ENCODE results near the gene DHX32.

The DHX32 gene

GRCh38 chr10:125815764-125816163 lies 65.3 kb downstream of the DHX32 start:
- no peak for DNase-seq (ENCODE audit: low read depth)
- no peak for TF ChIP-seq CTCF (conservative IDR thresholded peaks at IDR 0.05; ENCODE audit: low read length)
- H3K4me3 ChIP-seq (ENCODE audit: low read length) = no peak overlapping the region

GRCh38 chr10:125812128-125812750 lies 68.9 kb downstream of the DHX32 start:
- peak; percentile 91 for DNase-seq (ENCODE audit: low read depth)
- no peak for TF ChIP-seq CTCF (conservative IDR thresholded peaks at IDR 0.05; ENCODE audit: low read length)
- H3K4me3 ChIP-seq (ENCODE audit: low read length) = no peak overlapping the region

GRCh38 chr10:125811251-125811650 lies 69.8 kb downstream of the DHX32 start:
- DNase-seq (ENCODE audit: low read depth) = peak; percentile 90
- no peak for TF ChIP-seq CTCF (conservative IDR thresholded peaks at IDR 0.05; ENCODE audit: low read length)
- no peak overlapping the region for H3K4me3 ChIP-seq (ENCODE audit: low read length)

- DNase-seq (ENCODE audit: low read depth) = no peak
- no peak overlapping the region for H3K4me3 ChIP-seq (ENCODE audit: low read length)
- no peak for TF ChIP-seq CTCF (conservative IDR thresholded peaks at IDR 0.05; ENCODE audit: low read length)
These were observed 73.0 kb downstream of the DHX32 start for GRCh38 chr10:125808047-125808446.

GRCh38 chr10:125802739-125803138 lies 78.4 kb downstream of the DHX32 start:
- H3K4me3 ChIP-seq (ENCODE audit: low read length) = no peak overlapping the region
- no peak for TF ChIP-seq CTCF (conservative IDR thresholded peaks at IDR 0.05; ENCODE audit: low read length)
- DNase-seq (ENCODE audit: low read depth) = no peak

GRCh38 chr10:125802131-125802530 lies 79.0 kb downstream of the DHX32 start:
- H3K4me3 ChIP-seq (ENCODE audit: low read length) = no peak overlapping the region
- DNase-seq (ENCODE audit: low read depth) = no peak
- no peak for TF ChIP-seq CTCF (conservative IDR thresholded peaks at IDR 0.05; ENCODE audit: low read length)

- no peak for DNase-seq (ENCODE audit: low read depth)
- no peak for TF ChIP-seq CTCF (conservative IDR thresholded peaks at IDR 0.05; ENCODE audit: low read length)
These were observed 79.5 kb downstream of the DHX32 start for GRCh38 chr10:125801574-125801973.

More at GRCh38 chr10:125801574-125801973, 79.5 kb downstream of the DHX32 start:
- no peak overlapping the region for H3K4me3 ChIP-seq (ENCODE audit: low read length)

All from AG10803 (cell line).